Sigmoid colon (tissue), 4 donors: Measurements from ENCODE around the gene MSRB2.
A peak's percentile ranks its signal among the peaks of the same experiment; 100 is the strongest.

Source experiments
- CTCF ChIP-seq, 4 experiments: fragments of 450-650 bp in 3 of 4; fragments of 200-600 bp in 1 of 4; IDR thresholded peaks; one replicate each; pipeline ENCODE4 v1.5.1; 2016 to 2019; ENCODE audit warnings: antibody characterized with exemption in 4 of 4, mild to moderate bottlenecking in 3 of 4, moderate library complexity in 2 of 4
- EP300 ChIP-seq, 4 donors: sonication (generic); formaldehyde crosslinking; IDR thresholded peaks; one replicate each; pipeline ENCODE4 v1.6.1; 2017; ENCODE audit warnings: antibody characterized with exemption in 4 of 4
- POLR2A ChIP-seq, 2 donors: fragments of 450-650 bp; IDR thresholded peaks; one replicate each; pipeline ENCODE4 v1.6.1; 2016; ENCODE audit warnings: antibody characterized with exemption in 2 of 2, mild to moderate bottlenecking in 2 of 2, moderate library complexity in 2 of 2
- POLR2AphosphoS5 ChIP-seq, 4 donors: sonication (generic); formaldehyde crosslinking; IDR thresholded peaks; one replicate each; pipeline ENCODE4 v1.6.1; 2017; ENCODE audit warnings: antibody characterized with exemption in 4 of 4

GRCh38 chr10:23081221-23081750 is 14.1 kb upstream of the MSRB2 start:
- TF ChIP-seq CTCF (IDR thresholded peaks at IDR 0.05) (no peak), POLR2A (IDR thresholded peaks at IDR 0.05) (no peak), EP300 (IDR thresholded peaks at IDR 0.05) (no peak), POLR2AphosphoS5 (IDR thresholded peaks at IDR 0.05) (peak in 2 of 4 donors; percentile 16 to 36)
